Activated T-helper 17 cell treated with anti-CD3 and anti-CD28 coated beads, Interleukin-2, amount 50 U/mL, for 72 hours (primary cell): ENCODE measurements around the gene ANKS4B. TPM values are rescaled to one million over a fixed set of nuclear protein-coding genes. Genes with fewer than 3 reads are reported as not detected.

Experiments
- ATAC-seq: fragments of 150-1000 bp; cut with Tn5 transposase; replicated peaks from 2 replicates; pipeline ENCODE4 v1.10.0; 2021; ENCODE audit warnings: mild to moderate bottlenecking, moderate library complexity
- H3K27ac Mint-ChIP-seq: one replicate; pipeline ENCODE4 v1.8.0; 2022; ENCODE audit warnings: mixed read lengths
- H3K27me3 Mint-ChIP-seq: one replicate; pipeline ENCODE4 v1.8.0; 2022; ENCODE audit warnings: mixed read lengths
- H3K36me3 Mint-ChIP-seq: one replicate; pipeline ENCODE4 v1.8.0; 2022; ENCODE audit warnings: low read depth, mild to moderate bottlenecking, mixed read lengths
- H3K4me1 Mint-ChIP-seq: one replicate; pipeline ENCODE4 v1.8.0; 2022; ENCODE audit warnings: mixed read lengths
- H3K4me3 Mint-ChIP-seq: one replicate; pipeline ENCODE4 v1.8.0; 2022; ENCODE audit warnings: mild to moderate bottlenecking, mixed read lengths
- H3K9me3 Mint-ChIP-seq: one replicate; pipeline ENCODE4 v1.8.0; 2022; ENCODE audit warnings: mixed read lengths
- total RNA-seq, 2 donors: library from RNA; stranded (reverse); gene quantifications; one replicate each; pipeline ENCODE4 v1.2.3, GENCODE V29; 2022

The ANKS4B gene
- total RNA-seq, 2 donors from 2014 or later, result not detected

DNA sequence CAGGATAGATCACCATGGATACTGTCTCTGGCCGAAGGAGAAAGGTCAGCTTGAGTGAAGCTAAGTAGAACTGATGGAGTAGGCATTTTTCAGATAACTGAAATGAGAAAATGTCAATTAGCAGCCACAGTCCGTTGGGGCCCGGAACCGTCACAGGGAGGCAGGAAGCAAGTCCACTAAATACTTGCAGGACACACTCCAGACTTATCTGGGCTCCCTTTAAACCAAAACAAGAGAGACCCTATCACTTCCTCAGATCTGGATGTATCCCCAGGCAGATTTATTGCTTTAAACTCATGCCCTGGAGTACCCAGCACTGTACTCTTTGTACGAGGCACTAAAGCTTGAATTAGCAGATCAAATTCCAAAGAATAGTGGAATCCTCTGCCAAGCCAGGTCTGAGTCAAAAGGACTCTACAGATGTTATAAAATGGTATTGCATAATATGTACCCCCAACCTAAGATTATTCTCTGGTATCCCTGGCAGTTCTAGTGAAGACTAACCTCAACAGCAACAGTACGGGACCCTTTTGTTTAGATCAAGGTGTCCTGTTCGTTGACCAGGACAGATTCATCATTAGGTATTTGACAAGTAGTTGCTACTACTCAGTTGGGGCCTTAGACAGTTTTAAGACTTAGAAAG is 30.2 kb upstream of the ANKS4B start:
- no peak overlapping the region for H3K27ac Mint-ChIP-seq
- H3K36me3 Mint-ChIP-seq, result no peaks in the 10 kb centered on the region
- H3K9me3 Mint-ChIP-seq, result no peaks in the 10 kb centered on the region
- no peak overlapping the region for H3K4me3 Mint-ChIP-seq
- no peak for ATAC-seq
- no peaks in the 10 kb centered on the region for H3K4me1 Mint-ChIP-seq
- H3K27me3 Mint-ChIP-seq, result peaks cover 16% of the 10 kb centered on the region

DNA sequence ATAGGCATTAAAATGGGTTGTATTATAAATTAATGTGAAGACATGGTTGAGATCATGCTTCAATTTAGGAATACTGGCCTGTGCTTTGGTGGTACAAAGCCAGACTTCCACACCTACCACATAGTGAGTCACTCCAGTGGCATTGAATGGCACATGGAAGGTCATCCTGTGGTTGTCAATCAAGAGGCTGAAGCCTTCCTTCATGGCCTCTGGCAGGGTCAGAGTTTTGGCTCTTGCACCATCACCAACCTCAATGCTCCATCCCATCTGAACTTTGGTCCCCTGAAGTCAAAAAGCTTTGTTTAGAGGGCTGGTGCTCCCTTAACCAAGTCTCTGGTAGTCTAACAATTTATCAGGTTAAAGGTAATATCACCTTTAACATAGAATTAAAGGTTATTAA is 28.2 kb upstream of the ANKS4B start:
- Mint-ChIP-seq H3K36me3 (no peaks in the 10 kb centered on the region), H3K4me1 (no peaks in the 10 kb centered on the region), H3K4me3 (no peak overlapping the region), H3K9me3 (no peaks in the 10 kb centered on the region), H3K27me3 (peaks cover 12% of the 10 kb centered on the region), H3K27ac (no peak overlapping the region)
- ATAC-seq, result no peak

DNA sequence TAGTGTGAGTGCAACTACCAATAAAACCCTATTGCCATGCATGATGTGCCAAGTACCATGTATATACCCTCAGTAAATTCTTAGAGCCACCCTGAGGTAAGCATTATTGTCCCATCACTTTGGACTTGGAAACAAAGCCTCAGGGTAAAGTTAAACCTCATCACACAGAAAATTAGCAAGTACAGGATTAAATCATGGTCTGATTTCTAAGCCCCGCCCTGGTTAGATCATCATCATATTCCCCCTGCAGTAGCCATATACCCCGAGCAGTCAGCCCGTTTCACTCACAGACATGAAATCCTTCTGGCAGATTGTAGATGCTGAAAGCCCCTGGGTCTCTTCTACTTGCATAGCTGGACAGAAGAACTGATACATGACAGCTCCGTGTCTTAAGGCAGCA is 26.9 kb upstream of the ANKS4B start:
- Mint-ChIP-seq H3K27ac (no peak overlapping the region), H3K27me3 (peaks cover 10% of the 10 kb centered on the region), H3K9me3 (no peaks in the 10 kb centered on the region), H3K36me3 (no peaks in the 10 kb centered on the region), H3K4me3 (no peak overlapping the region), H3K4me1 (no peaks in the 10 kb centered on the region)
- no peak for ATAC-seq

DNA sequence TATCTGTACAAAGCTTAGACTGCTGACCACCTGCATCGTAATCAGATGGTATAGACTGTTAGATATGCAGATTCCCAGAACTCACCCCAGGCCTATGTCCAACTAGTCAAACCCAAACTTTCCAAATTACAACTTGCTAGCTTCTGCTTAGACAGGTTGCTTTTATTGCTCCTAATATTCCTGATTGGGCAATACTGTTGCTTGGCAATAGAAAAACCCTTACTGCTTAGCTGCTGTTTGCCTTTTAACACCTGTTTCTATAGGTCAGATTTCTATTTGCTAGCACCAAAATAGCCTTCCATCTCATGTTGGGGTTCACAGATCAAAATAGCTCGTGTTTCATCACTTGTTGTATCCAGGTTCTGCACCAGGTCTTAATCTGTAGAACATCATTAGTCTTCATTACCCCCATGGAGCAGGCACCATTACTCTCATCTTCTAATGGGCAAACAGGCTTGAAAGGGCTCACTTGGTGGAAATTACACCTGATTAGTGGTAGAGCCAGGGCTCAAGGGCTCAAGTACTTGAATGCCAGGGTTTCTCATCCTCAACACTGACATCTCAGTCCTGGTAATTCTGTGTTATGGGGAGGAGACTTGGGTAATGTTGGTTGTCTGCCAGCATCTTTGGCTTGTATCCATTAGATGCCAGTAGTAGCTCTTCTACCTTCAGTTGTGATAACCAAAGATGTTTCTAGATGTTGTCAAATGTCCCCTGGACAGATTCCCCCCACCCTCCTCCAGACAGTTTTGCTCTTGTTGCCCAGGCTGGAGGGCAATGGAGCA is 24.9 kb upstream of the ANKS4B start:
- Mint-ChIP-seq H3K27ac (no peak overlapping the region), H3K27me3 (peaks cover 10% of the 10 kb centered on the region), H3K9me3 (no peaks in the 10 kb centered on the region), H3K36me3 (no peaks in the 10 kb centered on the region), H3K4me1 (no peaks in the 10 kb centered on the region), H3K4me3 (no peak overlapping the region)
- no peak for ATAC-seq

DNA sequence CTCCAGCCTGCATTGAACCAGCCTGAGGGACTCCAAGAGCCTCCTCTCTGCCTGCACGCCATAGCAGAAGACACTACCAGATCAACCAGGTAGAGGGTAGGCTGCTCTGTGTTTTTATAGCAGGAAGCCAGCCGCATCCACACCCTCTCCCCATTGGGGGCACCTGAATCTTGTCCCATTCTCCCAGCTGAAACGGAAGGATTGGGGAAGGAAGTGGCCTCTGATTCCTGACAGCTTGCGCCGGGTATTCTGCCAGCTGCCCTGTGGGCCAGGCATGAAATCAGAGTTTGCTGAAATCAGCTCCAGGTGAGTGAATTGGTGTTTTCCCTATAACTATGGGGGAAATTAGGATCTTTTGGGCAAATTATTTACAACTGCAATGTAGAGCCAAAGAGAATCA is 22.0 kb upstream of the ANKS4B start, which contains the start of gene ZP2:
TSS of gene ZP2 (minus strand) at position 89 of the 400 bp plus-strand sequence. CDS start at position 62, 27 bp downstream.
- no peak within 1 kb of the TSS for H3K4me3 Mint-ChIP-seq
- no peaks in the 10 kb centered on the region for H3K9me3 Mint-ChIP-seq
- peaks cover 19% of the 10 kb centered on the region for H3K27me3 Mint-ChIP-seq
- ATAC-seq, result no peak
- H3K27ac Mint-ChIP-seq, result no peak within 1 kb of the TSS
- no peaks in the 10 kb centered on the region for H3K36me3 Mint-ChIP-seq
- H3K4me1 Mint-ChIP-seq, result no peaks in the 10 kb centered on the region

DNA sequence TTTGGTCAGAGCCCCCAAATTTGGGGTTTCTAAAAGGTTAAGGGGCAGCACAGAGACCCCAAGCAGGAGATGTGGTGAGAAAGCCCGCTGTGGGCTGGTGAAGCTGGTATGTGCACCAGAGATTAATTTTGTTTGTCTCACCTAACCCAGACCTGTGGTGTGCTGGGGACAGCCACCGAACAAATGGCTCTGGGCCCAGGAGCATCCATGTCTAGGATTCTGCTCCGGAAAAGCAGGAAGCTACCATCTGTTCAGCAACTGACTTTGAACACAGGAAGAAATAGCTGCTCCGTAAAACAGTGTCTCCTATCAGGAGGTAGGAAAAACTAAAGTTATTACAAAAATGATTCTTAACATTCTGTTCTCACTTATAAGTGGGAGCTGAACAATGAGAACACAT is 19.4 kb upstream of the ANKS4B start:
- Mint-ChIP-seq H3K27me3 (peaks cover 27% of the 10 kb centered on the region), H3K4me3 (no peak overlapping the region), H3K9me3 (no peaks in the 10 kb centered on the region), H3K36me3 (no peaks in the 10 kb centered on the region), H3K27ac (no peak overlapping the region), H3K4me1 (no peaks in the 10 kb centered on the region)
- ATAC-seq, result no peak

DNA sequence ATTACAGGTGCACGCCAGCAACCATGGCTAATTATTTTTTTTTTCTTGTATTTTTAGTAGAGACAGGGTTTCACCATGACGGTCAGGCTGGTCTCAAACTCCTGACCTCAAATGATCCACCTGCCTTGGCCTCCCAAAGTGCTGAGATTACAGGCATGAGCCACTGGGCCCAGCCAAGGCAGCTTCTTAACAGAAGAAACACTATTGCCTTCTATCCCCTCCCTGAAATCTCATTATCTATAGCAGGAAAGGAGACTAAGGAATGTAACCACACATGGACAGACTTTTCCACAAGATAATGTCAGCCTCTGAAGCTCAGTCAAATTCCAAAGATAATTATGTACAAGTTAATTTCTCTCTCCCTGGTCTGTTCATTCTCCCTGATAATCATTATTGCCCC is 16.4 kb upstream of the ANKS4B start:
- Mint-ChIP-seq H3K36me3 (no peaks in the 10 kb centered on the region), H3K4me1 (no peaks in the 10 kb centered on the region), H3K27ac (no peak overlapping the region), H3K4me3 (no peak overlapping the region), H3K9me3 (no peaks in the 10 kb centered on the region), H3K27me3 (peaks cover 35% of the 10 kb centered on the region)
- no peak for ATAC-seq

DNA sequence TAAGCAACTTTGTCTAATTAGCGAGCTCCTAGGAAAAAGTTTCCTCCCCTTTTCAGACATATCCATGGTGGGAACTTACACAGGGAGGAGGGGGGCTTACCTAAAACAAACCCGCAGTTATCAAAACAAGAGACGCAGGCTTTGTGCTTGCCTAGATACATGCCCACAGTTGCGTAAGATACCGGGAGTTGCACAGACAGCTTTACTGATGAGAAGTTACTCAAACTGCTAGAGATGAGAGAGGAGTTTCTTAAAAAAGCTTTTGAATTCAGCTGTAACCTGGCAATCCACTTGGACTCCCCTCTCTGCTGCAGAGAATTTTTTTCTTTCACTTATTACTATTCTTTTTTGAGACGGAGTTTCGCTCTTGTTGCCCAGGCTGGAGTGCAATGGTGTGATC is 15.3 kb upstream of the ANKS4B start:
- Mint-ChIP-seq H3K27me3 (peaks cover 39% of the 10 kb centered on the region), H3K4me3 (no peak overlapping the region), H3K9me3 (no peaks in the 10 kb centered on the region), H3K36me3 (no peaks in the 10 kb centered on the region), H3K4me1 (no peaks in the 10 kb centered on the region), H3K27ac (no peak overlapping the region)
- no peak for ATAC-seq

DNA sequence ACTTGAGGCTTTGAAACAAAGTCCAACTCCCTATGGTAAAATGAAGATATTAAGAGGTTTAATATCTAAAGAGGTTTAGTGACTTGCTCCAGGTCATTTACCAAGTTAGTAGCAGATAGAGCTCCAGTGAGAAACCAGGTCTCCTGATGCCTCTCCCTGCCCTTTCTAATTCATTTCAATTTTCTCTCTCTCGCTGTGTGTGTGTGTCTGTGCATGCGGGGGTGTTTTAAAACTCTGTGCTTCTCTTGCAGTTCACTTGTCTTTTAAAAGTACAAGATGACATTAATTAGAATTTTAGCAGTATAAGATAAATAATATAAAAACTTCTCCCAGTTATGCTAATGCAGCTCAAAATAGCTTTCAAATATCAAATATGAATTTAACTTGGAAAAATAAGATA is 13.9 kb upstream of the ANKS4B start:
- H3K27me3 Mint-ChIP-seq, result peaks cover 40% of the 10 kb centered on the region
- ATAC-seq, result no peak
- H3K36me3 Mint-ChIP-seq, result no peaks in the 10 kb centered on the region
- H3K9me3 Mint-ChIP-seq, result no peaks in the 10 kb centered on the region
- no peak overlapping the region for H3K27ac Mint-ChIP-seq
- H3K4me1 Mint-ChIP-seq, result peaks cover under 1% of the 10 kb centered on the region
- H3K4me3 Mint-ChIP-seq, result no peak overlapping the region

DNA sequence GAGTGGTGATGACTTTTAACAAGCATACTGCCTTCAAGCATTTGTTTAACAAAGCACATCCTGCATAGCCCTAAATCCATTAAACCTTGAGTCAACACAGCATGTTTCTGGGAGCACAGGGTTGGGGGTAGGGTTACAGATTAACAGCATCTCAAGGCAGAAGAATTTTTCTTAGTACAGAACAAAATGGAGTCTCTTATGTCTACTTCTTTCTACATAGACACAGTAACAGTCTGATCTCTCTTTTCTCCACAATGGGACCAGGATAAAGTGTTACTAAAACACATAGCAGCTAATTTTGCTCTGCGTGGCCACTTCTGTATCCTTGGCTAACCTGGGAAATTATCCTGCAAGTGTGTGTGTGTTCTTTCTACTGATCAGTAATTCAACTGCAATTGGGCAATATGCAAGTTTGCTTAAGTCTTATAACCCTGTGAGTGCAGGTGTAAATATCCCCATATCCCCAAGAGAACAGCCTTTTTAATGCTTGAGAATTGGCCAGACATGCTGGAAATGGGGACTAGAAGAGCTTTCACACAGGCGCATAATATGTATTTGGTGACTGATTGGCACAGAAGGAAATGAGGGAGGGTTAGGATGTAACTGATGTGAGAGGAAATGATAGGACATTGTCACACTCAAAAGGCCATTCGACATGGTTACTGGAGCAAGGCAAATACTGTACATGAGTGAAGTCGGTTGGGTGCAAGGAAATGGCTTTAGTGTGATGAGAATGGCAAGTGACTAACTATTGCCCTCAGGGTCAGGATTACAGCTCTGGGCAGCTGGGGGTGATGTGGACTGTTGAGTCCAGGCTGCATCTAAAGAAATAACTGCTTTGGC is 10.8 kb upstream of the ANKS4B start:
- Mint-ChIP-seq H3K4me1 (peaks cover 5% of the 10 kb centered on the region), H3K27me3 (peaks cover 42% of the 10 kb centered on the region), H3K4me3 (no peak overlapping the region), H3K9me3 (no peaks in the 10 kb centered on the region), H3K36me3 (no peaks in the 10 kb centered on the region), H3K27ac (no peak overlapping the region)
- ATAC-seq, result no peak

DNA sequence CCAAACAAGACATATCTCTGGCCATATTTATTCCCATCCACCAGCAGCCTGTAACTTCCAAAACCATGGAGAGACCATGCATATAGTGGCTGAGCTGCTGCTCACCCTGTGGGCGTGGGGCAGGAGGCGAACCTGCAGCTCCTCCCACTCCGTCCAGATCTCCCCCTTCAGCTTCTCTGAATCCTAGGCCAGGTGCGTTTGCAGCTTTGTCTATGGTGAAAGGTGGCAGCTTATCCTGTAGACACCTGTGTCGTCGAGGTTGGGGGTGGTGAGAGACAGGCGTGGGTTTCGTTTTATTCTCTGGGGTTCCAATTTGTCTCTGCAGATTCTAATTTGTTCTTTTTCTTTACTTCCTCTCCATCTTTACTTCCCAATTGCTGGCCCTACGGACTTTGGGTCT is 9.7 kb upstream of the ANKS4B start:
- Mint-ChIP-seq H3K4me3 (no peak overlapping the region), H3K4me1 (peaks cover 5% of the 10 kb centered on the region), H3K36me3 (no peaks in the 10 kb centered on the region), H3K27me3 (peaks cover 48% of the 10 kb centered on the region), H3K27ac (no peak overlapping the region), H3K9me3 (no peaks in the 10 kb centered on the region)
- ATAC-seq, result no peak

DNA sequence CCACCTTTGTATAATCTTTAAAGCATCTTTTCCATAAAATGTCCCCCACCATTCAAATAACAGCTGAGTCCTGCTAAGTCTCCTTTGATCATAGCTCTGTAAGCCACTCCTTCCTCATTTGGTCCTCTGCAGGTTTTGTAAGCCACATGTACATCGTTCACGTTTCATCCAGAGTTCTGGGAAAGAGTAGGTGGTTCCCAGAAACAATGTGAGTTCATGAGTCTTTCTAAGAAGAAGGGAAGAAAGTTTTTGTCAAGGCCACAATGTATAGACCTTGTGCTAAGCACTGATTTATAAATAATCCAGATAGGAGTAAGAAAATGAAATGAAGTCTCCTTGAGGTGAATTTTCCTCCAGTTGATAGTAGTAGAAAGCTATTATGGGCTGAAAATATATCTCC is 8.7 kb upstream of the ANKS4B start:
- ATAC-seq, result peak; percentile 82
- Mint-ChIP-seq H3K4me3 (peak overlapping the region; percentile 5), H3K36me3 (no peaks in the 10 kb centered on the region), H3K4me1 (peaks cover 5% of the 10 kb centered on the region), H3K27ac (peak overlapping the region; percentile 11), H3K27me3 (peaks cover 52% of the 10 kb centered on the region), H3K9me3 (no peaks in the 10 kb centered on the region)

DNA sequence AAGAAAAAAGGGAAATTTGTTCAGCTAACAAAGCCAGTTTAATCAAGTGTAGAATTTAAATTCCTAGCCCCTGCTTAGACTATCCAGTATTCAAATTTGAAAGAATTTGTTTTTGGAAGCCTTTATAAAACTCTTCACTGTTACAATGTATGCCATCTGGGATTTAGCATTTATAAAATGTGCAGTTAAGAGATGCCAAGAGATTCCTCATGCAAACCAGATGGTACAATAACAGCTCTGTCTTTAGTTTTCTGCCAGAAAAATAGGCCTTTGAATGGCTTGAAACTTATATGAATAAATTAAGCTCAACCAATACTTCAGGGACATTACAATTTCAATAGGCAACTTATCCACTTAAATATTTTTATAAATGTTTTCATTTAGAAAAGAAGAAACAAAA is 6.8 kb upstream of the ANKS4B start:
- H3K27ac Mint-ChIP-seq, result no peak overlapping the region
- no peaks in the 10 kb centered on the region for H3K9me3 Mint-ChIP-seq
- H3K27me3 Mint-ChIP-seq, result peaks cover 51% of the 10 kb centered on the region
- ATAC-seq, result no peak
- H3K4me3 Mint-ChIP-seq, result no peak overlapping the region
- H3K4me1 Mint-ChIP-seq, result peaks cover 5% of the 10 kb centered on the region
- H3K36me3 Mint-ChIP-seq, result no peaks in the 10 kb centered on the region

DNA sequence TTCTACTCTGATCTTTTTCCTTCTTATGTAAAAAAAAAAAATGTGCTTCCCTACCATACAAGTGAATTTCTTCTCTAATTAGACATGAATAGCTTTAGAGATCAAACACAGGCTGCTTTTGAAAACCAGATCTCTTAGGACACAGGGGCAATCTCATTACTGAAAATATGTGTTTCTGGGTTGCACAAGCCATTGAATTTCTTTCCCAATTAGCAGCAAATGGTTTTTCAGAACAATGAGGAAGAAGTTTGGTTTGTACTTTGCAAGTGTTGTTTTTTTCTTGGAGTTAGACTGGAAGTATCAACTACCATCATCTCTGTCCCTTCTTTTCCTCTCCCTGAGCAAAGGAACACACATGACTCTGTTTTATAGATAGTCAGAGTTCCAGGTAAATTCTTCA is 5.6 kb upstream of the ANKS4B start:
- Mint-ChIP-seq H3K9me3 (no peaks in the 10 kb centered on the region), H3K27ac (no peak overlapping the region), H3K27me3 (peaks cover 57% of the 10 kb centered on the region), H3K36me3 (no peaks in the 10 kb centered on the region), H3K4me3 (no peak overlapping the region), H3K4me1 (peaks cover 5% of the 10 kb centered on the region)
- ATAC-seq, result no peak
